Thyroid gland (tissue), 4 donors: ENCODE results near the gene WNT7B. TPM values are rescaled to one million over a fixed set of nuclear protein-coding genes. Genes with fewer than 3 reads are reported as not detected.

Experiments used
- DNase-seq, 2 donors: peaks; one replicate each; pipeline ENCODE4 v3.0.0-alpha.2; 2019
- H3K27ac ChIP-seq, 3 donors: fragments of 200-600 bp; sonication (generic); 1 replicate in 2 of 3; 2 replicates in 1 of 3; pipeline ENCODE4 v1.5.1; 2016 to 2019; ENCODE audit warnings: mild to moderate bottlenecking in 1 of 3, moderate library complexity in 1 of 3
- H3K27me3 ChIP-seq: fragments of 200-600 bp; sonication (generic); one replicate; pipeline ENCODE4 v1.5.1; 2019
- H3K36me3 ChIP-seq, 2 donors: fragments of 200-600 bp; sonication (generic); one replicate each; pipeline ENCODE4 v1.5.1; 2016 to 2019
- H3K4me1 ChIP-seq, 2 donors: fragments of 200-600 bp; sonication (generic); one replicate each; pipeline ENCODE4 v1.5.1; 2017 to 2019
- H3K4me3 ChIP-seq, 3 donors: fragments of 200-600 bp; sonication (generic); replicated peaks in 1 of 3; 1 replicate in 2 of 3; 2 replicates in 1 of 3; pipeline ENCODE4 v1.5.1; 2016; ENCODE audit warnings: mild to moderate bottlenecking in 1 of 3
- H3K9me3 ChIP-seq: fragments of 200-600 bp; sonication (generic); one replicate; pipeline ENCODE4 v1.5.1; 2017
- CTCF ChIP-seq, 6 experiments: fragments of 200-600 bp in 3 of 6; fragments of 450-650 bp in 3 of 6; sonication (generic) in 3 of 6; IDR thresholded peaks; one replicate each; pipeline ENCODE4 v1.5.1; 2016 to 2019; ENCODE audit warnings: antibody characterized with exemption in 6 of 6, mild to moderate bottlenecking in 2 of 6, inconsistent platforms in 1 of 6, moderate library complexity in 1 of 6
- POLR2A ChIP-seq, 2 donors: fragments of 450-650 bp; IDR thresholded peaks; one replicate each; pipeline ENCODE4 v1.6.1; 2017; ENCODE audit warnings: antibody characterized with exemption in 2 of 2, mild to moderate bottlenecking in 2 of 2, moderate library complexity in 1 of 2
- WGBS, 2 donors: methylation state at CpG; one replicate each; pipeline ENCODE4 v1.1.5; 2017; 5-methylcytosine and 5-hydroxymethylcytosine counted together
- intact Hi-C: fragments of 100-400 bp; cut with DNase I; formaldehyde crosslinking; loops from one replicate; pipeline ENCODE4 v1.15.1; 2023
- total RNA-seq, 4 donors: library from RNA; depleted of rRNA; stranded (reverse); fragments of >200 nt; gene quantifications; one replicate each; pipeline ENCODE4 v1.2.3, GENCODE V29; 2016

Gene WNT7B
- total RNA-seq, 4 donors from 2014 or later, result 0.83 to 4.3 (median 2.5) TPM; not detected in 1

- Histone ChIP-seq H3K4me3 (no peak overlapping the region), H3K9me3 (no peaks in the 10 kb centered on the region), H3K4me1 (peaks cover 0 to 21% of the 10 kb centered on the region in 2 donors), H3K36me3 (no peaks in the 10 kb centered on the region), H3K27me3 (peaks cover 10% of the 10 kb centered on the region), H3K27ac (no peak overlapping the region)
- TF ChIP-seq POLR2A (IDR thresholded peaks at IDR 0.05) (no peak), CTCF (IDR thresholded peaks at IDR 0.05) (no peak)
- 78 to 81% methylated on average over 8 to 15 of the region's 21 CpGs for WGBS, 2 donors
- no peak for DNase-seq
- intact Hi-C loops, result loop anchor here (10.0 kb wide), 1 partner anchor 84 kb away; no protein-coding TSS in a partner anchor
Measured at GRCh38 chr22:45968751-45969413, 8.1 kb downstream of the WNT7B start.

DNA sequence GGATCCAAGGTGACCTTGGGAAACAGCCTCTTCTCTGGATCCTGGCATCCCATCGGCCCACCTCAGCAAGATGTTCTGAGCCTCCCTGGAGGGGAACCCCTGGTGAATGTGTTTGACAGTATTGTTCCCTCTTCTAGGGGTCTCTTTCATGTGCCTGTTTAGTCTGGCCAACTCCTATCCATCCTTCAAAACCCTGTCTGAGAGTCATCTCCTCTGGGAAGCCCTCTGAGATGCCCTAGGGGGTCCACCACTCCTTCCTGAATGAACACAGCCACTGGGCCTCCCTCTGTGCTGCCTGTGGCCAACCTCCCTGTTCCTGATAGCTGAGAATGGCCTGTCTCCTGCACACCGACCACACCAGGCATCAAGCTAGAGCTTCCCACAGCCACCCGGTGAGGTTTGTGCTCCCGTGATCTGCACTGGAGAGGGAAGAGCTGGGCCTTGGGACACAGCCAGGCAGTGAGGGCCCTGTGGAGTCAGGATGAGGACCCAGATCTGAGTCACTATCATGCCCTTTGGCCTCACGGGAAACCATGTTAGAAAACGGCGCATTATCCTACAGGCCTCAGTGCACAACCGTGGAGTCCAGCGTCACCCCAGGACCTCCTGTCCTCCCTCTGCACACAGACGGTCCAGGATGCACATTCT lies 8.8 kb downstream of the WNT7B start:
- DNase-seq, result no peak
- no peaks in the 10 kb centered on the region for H3K36me3 ChIP-seq
- 90 to 93% methylated on average over 10 of the region's 10 CpGs for WGBS, 2 donors
- H3K27me3 ChIP-seq, result peaks cover 10% of the 10 kb centered on the region
- no peak overlapping the region for H3K27ac ChIP-seq
- H3K9me3 ChIP-seq, result no peaks in the 10 kb centered on the region
- no peak for TF ChIP-seq POLR2A (IDR thresholded peaks at IDR 0.05)
- H3K4me1 ChIP-seq, result peaks cover 0 to 21% of the 10 kb centered on the region in 2 donors
- intact Hi-C loops, result loop anchor here (10.0 kb wide), 1 partner anchor 83 kb away; no protein-coding TSS in a partner anchor
- no peak overlapping the region for H3K4me3 ChIP-seq

DNA sequence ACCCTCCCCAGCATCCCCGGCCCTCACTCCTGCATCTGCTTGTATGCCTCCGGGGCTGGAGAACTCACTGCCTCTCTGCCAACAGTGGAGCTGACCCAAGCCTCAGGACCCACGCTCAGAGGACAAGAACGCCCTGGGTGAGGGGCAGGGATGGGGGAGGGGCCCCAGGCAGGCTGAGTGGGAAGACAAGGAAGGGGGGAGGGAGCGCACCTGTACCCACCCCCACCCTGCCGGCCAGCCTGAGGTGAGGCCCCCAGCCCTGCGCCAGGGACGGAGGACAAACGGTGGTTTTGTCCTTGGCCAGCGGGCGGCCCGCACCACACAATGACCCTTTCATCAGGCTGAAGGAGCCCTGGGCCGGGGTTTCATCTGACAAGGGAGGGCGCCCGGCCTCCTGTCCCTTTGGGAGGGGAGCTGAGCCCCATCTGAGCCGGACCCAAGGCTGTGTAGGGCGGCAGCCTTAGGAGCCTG lies 10.0 kb downstream of the WNT7B start:
- intact Hi-C loops, result loop anchor here (10.0 kb wide), 1 partner anchor 82 kb away; no protein-coding TSS in a partner anchor
- WGBS, 2 donors, result 35 to 36% methylated on average over 7 to 9 of the region's 17 CpGs
- H3K36me3 ChIP-seq, result no peaks in the 10 kb centered on the region
- TF ChIP-seq POLR2A (IDR thresholded peaks at IDR 0.05) (no peak), CTCF (IDR thresholded peaks at IDR 0.05) (no peak)
- no peak for DNase-seq
- no peak overlapping the region for H3K27ac ChIP-seq
- H3K4me3 ChIP-seq, result no peak overlapping the region
- H3K27me3 ChIP-seq, result peaks cover 10% of the 10 kb centered on the region
- no peaks in the 10 kb centered on the region for H3K9me3 ChIP-seq
- H3K4me1 ChIP-seq, result peaks cover 0 to 15% of the 10 kb centered on the region in 2 donors

GRCh38 chr22:45966320-45966894 lies 10.6 kb downstream of the WNT7B start:
- 58 to 75% methylated on average over 4 of the region's 19 CpGs for whole genome bisulfite sequencing, 2 donors
- H3K4me1 ChIP-seq, result peaks cover 0 to 9% of the 10 kb centered on the region in 2 donors
- no peak overlapping the region for H3K27ac ChIP-seq
- H3K36me3 ChIP-seq, result no peaks in the 10 kb centered on the region
- peaks cover 8% of the 10 kb centered on the region for H3K27me3 ChIP-seq
- no peaks in the 10 kb centered on the region for H3K9me3 ChIP-seq
- TF ChIP-seq CTCF (IDR thresholded peaks at IDR 0.05), result no peak
- no peak for TF ChIP-seq POLR2A (IDR thresholded peaks at IDR 0.05)
- intact Hi-C loops, result loop anchor here (10.0 kb wide), 1 partner anchor 82 kb away; no protein-coding TSS in a partner anchor
- H3K4me3 ChIP-seq, result no peak overlapping the region
- no peak for DNase-seq

GRCh38 chr22:45965563-45965962 lies 11.4 kb downstream of the WNT7B start:
- no peak for DNase-seq
- Histone ChIP-seq H3K9me3 (no peaks in the 10 kb centered on the region), H3K4me3 (no peak overlapping the region), H3K27ac (no peak overlapping the region), H3K4me1 (peaks cover 0 to under 1% of the 10 kb centered on the region in 2 donors), H3K36me3 (no peaks in the 10 kb centered on the region), H3K27me3 (no peaks in the 10 kb centered on the region)
- 84 to 93% methylated on average over 6 to 9 of the region's 11 CpGs for WGBS, 2 donors
- TF ChIP-seq CTCF (IDR thresholded peaks at IDR 0.05), result no peak
- no peak for TF ChIP-seq POLR2A (IDR thresholded peaks at IDR 0.05)
- intact Hi-C loops, result loop anchor here (10.0 kb wide), 1 partner anchor 81 kb away; no protein-coding TSS in a partner anchor
